Measurements from ENCODE around the gene ADCK1. TPM values are rescaled to one million over a fixed set of nuclear protein-coding genes. Genes with fewer than 3 reads are reported as not detected.

The ADCK1 gene
- total and polyA plus RNA-seq, 2 donors (not counting 1 experiment from before 2014, with no cell fraction given) = 10.6 to 18.3 TPM

DNA sequence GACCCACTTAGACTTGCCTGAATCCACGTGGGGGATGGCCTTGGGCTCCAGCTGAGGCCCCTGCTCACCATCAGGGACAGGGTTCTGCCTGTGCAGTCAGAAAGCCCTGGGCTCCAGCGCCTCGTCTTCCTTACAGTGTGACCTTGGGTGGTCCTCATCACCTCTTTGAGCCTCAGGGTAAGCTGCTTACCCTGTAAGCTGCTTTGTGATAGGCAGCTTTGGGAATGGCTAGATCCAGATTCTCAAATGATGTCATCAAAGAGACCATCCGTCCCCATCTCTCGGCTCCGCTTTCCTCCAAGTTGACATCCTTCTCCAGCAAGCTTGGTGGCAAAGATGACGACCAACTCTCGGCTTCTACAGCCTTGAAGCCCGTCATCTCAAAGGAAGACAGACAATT, 127.0 kb downstream of the ADCK1 start:
- H3K4me1 ChIP-seq (ENCODE audit: control insufficient read depth in 2 of 2, insufficient read depth in 2 of 2, low read length in 2 of 2) = no peaks in the 10 kb centered on the region
- no peak overlapping the region for H3K9ac ChIP-seq (ENCODE audit: low read length)
- Mint-ChIP-seq H3K4me3 (no peak overlapping the region), H3K27ac (no peak overlapping the region), H3K27me3 (no peaks in the 10 kb centered on the region), H3K4me1 (no peaks in the 10 kb centered on the region), H3K9me3 (ENCODE audit: insufficient read depth) (no peaks in the 10 kb centered on the region)
- no peak for DNase-seq
- CTCF ChIA-PET = no interaction called here
- no peaks in the 10 kb centered on the region for H3K79me2 ChIP-seq (ENCODE audit: control insufficient read depth, insufficient read depth, low read length)
- no peak overlapping the region for H2AFZ ChIP-seq (ENCODE audit: insufficient read depth, low read depth, low read length, poor library complexity, severe bottlenecking)
- H3K9me3 ChIP-seq (ENCODE audit: control extremely low read depth in 1 of 3, control insufficient read depth in 2 of 3, insufficient read depth in 1 of 3, low read length in 2 of 3) = no peaks in the 10 kb centered on the region
- intact Hi-C loops (cut with micrococcal nuclease) = no loop called here
- peaks cover 0 to 3% of the 10 kb centered on the region in 2 experiments for H3K36me3 ChIP-seq (replicated peaks in 1 of 2; ENCODE audit: control extremely low read depth in 1 of 2, control insufficient read depth in 1 of 2, extremely low read depth in 1 of 2, insufficient read depth in 2 of 2, low read length in 1 of 2)
- POLR2A ChIA-PET = no interaction called here
- WGBS (ENCODE audit: insufficient coverage) = 95% methylated on average over 7 of the region's 9 CpGs
- H3K27ac ChIP-seq (ENCODE audit: low read length in 2 of 2) = no peak overlapping the region
- TF ChIP-seq, protein P1, sequence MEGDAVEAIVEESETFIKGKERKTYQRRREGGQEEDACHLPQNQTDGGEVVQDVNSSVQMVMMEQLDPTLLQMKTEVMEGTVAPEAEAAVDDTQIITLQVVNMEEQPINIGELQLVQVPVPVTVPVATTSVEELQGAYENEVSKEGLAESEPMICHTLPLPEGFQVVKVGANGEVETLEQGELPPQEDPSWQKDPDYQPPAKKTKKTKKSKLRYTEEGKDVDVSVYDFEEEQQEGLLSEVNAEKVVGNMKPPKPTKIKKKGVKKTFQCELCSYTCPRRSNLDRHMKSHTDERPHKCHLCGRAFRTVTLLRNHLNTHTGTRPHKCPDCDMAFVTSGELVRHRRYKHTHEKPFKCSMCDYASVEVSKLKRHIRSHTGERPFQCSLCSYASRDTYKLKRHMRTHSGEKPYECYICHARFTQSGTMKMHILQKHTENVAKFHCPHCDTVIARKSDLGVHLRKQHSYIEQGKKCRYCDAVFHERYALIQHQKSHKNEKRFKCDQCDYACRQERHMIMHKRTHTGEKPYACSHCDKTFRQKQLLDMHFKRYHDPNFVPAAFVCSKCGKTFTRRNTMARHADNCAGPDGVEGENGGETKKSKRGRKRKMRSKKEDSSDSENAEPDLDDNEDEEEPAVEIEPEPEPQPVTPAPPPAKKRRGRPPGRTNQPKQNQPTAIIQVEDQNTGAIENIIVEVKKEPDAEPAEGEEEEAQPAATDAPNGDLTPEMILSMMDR (IDR thresholded peaks at IDR 0.05) = no peak
- no peak for TF ChIP-seq EZH2 (IDR thresholded peaks at IDR 0.05; ENCODE audit: borderline replicate concordance, insufficient read depth, low read depth, low read length, poor library complexity, severe bottlenecking)
- H4K20me1 ChIP-seq (ENCODE audit: control insufficient read depth, insufficient read depth, low read length, poor library complexity, severe bottlenecking) = no peaks in the 10 kb centered on the region
- no peaks in the 10 kb centered on the region for H3K27me3 ChIP-seq (replicated peaks in 1 of 4; ENCODE audit: control extremely low read depth in 1 of 4, control insufficient read depth in 3 of 4, insufficient read depth in 4 of 4, low read length in 3 of 4)
- no peak overlapping the region for H3K4me2 ChIP-seq (replicated peaks; ENCODE audit: low read depth, low read length, poor library complexity, severe bottlenecking)
- H3K4me3 ChIP-seq (ENCODE audit: control extremely low read depth in 1 of 5, extremely low read depth in 1 of 5, insufficient read depth in 1 of 5, low read depth in 2 of 5, low read length in 4 of 5) = no peak overlapping the region
- ATAC-seq (ENCODE audit: low read depth) = no peak

GRCh38 chr14:77931441-77931840, 131.5 kb downstream of the ADCK1 start:
- Histone ChIP-seq H3K9me3 (ENCODE audit: control extremely low read depth in 1 of 3, control insufficient read depth in 2 of 3, insufficient read depth in 1 of 3, low read length in 2 of 3) (peaks cover 2 to 17% (median 13%) of the 10 kb centered on the region in 3 donors), H3K4me3 (ENCODE audit: control extremely low read depth in 1 of 5, extremely low read depth in 1 of 5, insufficient read depth in 1 of 5, low read depth in 2 of 5, low read length in 4 of 5) (no peak overlapping the region), H3K4me2 (replicated peaks; ENCODE audit: low read depth, low read length, poor library complexity, severe bottlenecking) (no peak overlapping the region), H4K20me1 (ENCODE audit: control insufficient read depth, insufficient read depth, low read length, poor library complexity, severe bottlenecking) (no peaks in the 10 kb centered on the region), H3K36me3 (replicated peaks in 1 of 2; ENCODE audit: control extremely low read depth in 1 of 2, control insufficient read depth in 1 of 2, extremely low read depth in 1 of 2, insufficient read depth in 2 of 2, low read length in 1 of 2) (peaks cover 0 to 20% of the 10 kb centered on the region in 2 experiments), H3K27ac (ENCODE audit: low read length in 2 of 2) (no peak overlapping the region), H2AFZ (ENCODE audit: insufficient read depth, low read depth, low read length, poor library complexity, severe bottlenecking) (no peak overlapping the region), H3K79me2 (ENCODE audit: control insufficient read depth, insufficient read depth, low read length) (no peaks in the 10 kb centered on the region), H3K9ac (ENCODE audit: low read length) (no peak overlapping the region), H3K27me3 (replicated peaks in 1 of 4; ENCODE audit: control extremely low read depth in 1 of 4, control insufficient read depth in 3 of 4, insufficient read depth in 4 of 4, low read length in 3 of 4) (no peaks in the 10 kb centered on the region), H3K4me1 (ENCODE audit: control insufficient read depth in 2 of 2, insufficient read depth in 2 of 2, low read length in 2 of 2) (no peaks in the 10 kb centered on the region)
- Mint-ChIP-seq H3K4me3 (no peak overlapping the region), H3K27ac (no peak overlapping the region), H3K4me1 (no peaks in the 10 kb centered on the region), H3K9me3 (ENCODE audit: insufficient read depth) (peaks cover 11% of the 10 kb centered on the region), H3K27me3 (no peaks in the 10 kb centered on the region)
- DNase-seq = no peak
- POLR2A ChIA-PET = no interaction called here
- TF ChIP-seq EZH2 (IDR thresholded peaks at IDR 0.05; ENCODE audit: borderline replicate concordance, insufficient read depth, low read depth, low read length, poor library complexity, severe bottlenecking) = no peak
- TF ChIP-seq, protein P1 (IDR thresholded peaks at IDR 0.05) = no peak
- intact Hi-C loops (cut with micrococcal nuclease) = no loop called here
- 98% methylated on average over 14 of the region's 14 CpGs for whole genome bisulfite sequencing (ENCODE audit: insufficient coverage)
- no peak for ATAC-seq (ENCODE audit: low read depth)
- CTCF ChIA-PET = no interaction called here

Measured in B cell (primary cell).